K562 (cell line): ENCODE results near the gene IL1RN. TPM values are rescaled to one million over a fixed set of nuclear protein-coding genes. Genes with fewer than 3 reads are reported as not detected.
A peak's percentile ranks its signal among the peaks of the same experiment; 100 is the strongest.

Experiments
- ATAC-seq: fragments of 200-7000 bp; cut with Tn5 transposase; 3 replicates; pipeline ENCODE4 v1.9.1; 2020; ENCODE audit warnings: moderate library complexity
- BruUV-seq: library from RNA; stranded (reverse); fragments of 400-500 nt; replicated peaks from 2 replicates; lab custom pipeline; 2021; lab: Mats Ljungman, UMichigan
- CTCF ChIA-PET: fragments of 300-600 bp; formaldehyde crosslinking; extraction: SDS; loops from one replicate; lab custom pipeline; 2021; ENCODE audit warnings: low intra/inter-chr PET ratio; lab: Yijun Ruan, JAX
- POLR2A ChIA-PET: fragments of 300-600, 350-650 bp; sonication (Branson Sonifier 250); formaldehyde crosslinking; extraction: SDS; loops from one replicate; lab custom pipeline; 2021; ENCODE audit warnings: antibody characterized with exemption, inconsistent platforms; lab: Yijun Ruan, JAX
- DNase-seq, 4 experiments: peaks; one replicate each; pipeline versions ENCODE4 v3.0.0 to v3.0.0-alpha.2; 2011 to 2018; ENCODE audit warnings: low spot score in 3 of 4, mixed read lengths in 3 of 4; ENCODE audit errors: extremely low read depth in 1 of 4
- FAIRE-seq: peaks from 2 replicates; lab custom pipeline; 2011; peaks lifted over from hg19 to GRCh38; lab: Jason Lieb, UNC
- H2AFZ ChIP-seq: 2 replicates; pipeline ENCODE4 v1.6.0; 2011; ENCODE audit warnings: low read depth, low read length, control low read depth, inconsistent platforms
- H3K27ac ChIP-seq: fragments of 200-600 bp; 3 replicates; pipeline ENCODE4 v1.8.0; 2011; ENCODE audit warnings: low read depth, mild to moderate bottlenecking, control low read depth, inconsistent platforms, low read length, moderate library complexity, mixed read lengths; ENCODE audit errors: extremely low read depth
- H3K27me3 ChIP-seq, 2 experiments: fragments of 300-600 bp in 1 of 2; 2 replicates in 1 of 2; 3 replicates in 1 of 2; pipeline versions ENCODE4 v1.6.0 to v1.8.0; 2011; ENCODE audit warnings: inconsistent platforms in 2 of 2, low read length in 2 of 2, mild to moderate bottlenecking in 1 of 2, mixed read lengths in 1 of 2, moderate library complexity in 1 of 2; ENCODE audit not compliant: control insufficient read depth in 2 of 2, insufficient read depth in 2 of 2
- H3K36me3 ChIP-seq: fragments of 300-600 bp; 3 replicates; pipeline ENCODE4 v1.8.0; 2011; ENCODE audit warnings: mild to moderate bottlenecking, low read length, inconsistent platforms; ENCODE audit not compliant: control insufficient read depth, insufficient read depth
- H3K4me1 ChIP-seq, 2 experiments: fragments of 200-600 bp in 1 of 2; replicated peaks in 1 of 2; 2 replicates in 1 of 2; 3 replicates in 1 of 2; pipeline versions ENCODE4 v1.5.1 to v1.8.0; 2011; ENCODE audit warnings: inconsistent platforms in 2 of 2, low read length in 2 of 2, mild to moderate bottlenecking in 1 of 2, mixed read lengths in 1 of 2, moderate library complexity in 1 of 2; ENCODE audit not compliant: control insufficient read depth in 2 of 2, insufficient read depth in 2 of 2
- H3K4me2 ChIP-seq: 2 replicates; pipeline ENCODE4 v1.6.1; 2011; ENCODE audit warnings: low read length, control low read depth, inconsistent platforms, mixed read lengths; ENCODE audit not compliant: insufficient read depth
- H3K4me3 ChIP-seq: fragments of 200-600 bp; sonication (generic), shearing (Covaris generic); 2 replicates; pipeline ENCODE4 v1.5.1; 2016; ENCODE audit warnings: control low read depth, inconsistent platforms
- H3K79me2 ChIP-seq: fragments of 200-600 bp; 3 replicates; pipeline ENCODE4 v1.8.0; 2011; ENCODE audit warnings: low read length, inconsistent platforms; ENCODE audit not compliant: control insufficient read depth, insufficient read depth
- H3K9ac ChIP-seq, 2 experiments: 2 replicates each; pipeline versions ENCODE4 v1.6.0 to v1.6.1; 2011; ENCODE audit warnings: low read depth in 2 of 2, low read length in 2 of 2, control low read depth in 1 of 2, inconsistent platforms in 1 of 2, mild to moderate bottlenecking in 1 of 2, mixed read lengths in 1 of 2; ENCODE audit not compliant: insufficient read depth in 1 of 2
- H3K9me1 ChIP-seq: one replicate; pipeline ENCODE4 v1.6.0; 2011; ENCODE audit warnings: inconsistent platforms, mild to moderate bottlenecking, low read length, moderate library complexity; ENCODE audit not compliant: control insufficient read depth, insufficient read depth
- H3K9me3 ChIP-seq: replicated peaks from 2 replicates; pipeline ENCODE4 v1.5.1; 2011; ENCODE audit warnings: low read depth, low read length, inconsistent platforms; ENCODE audit not compliant: control insufficient read depth, insufficient read depth
- H4K20me1 ChIP-seq: replicated peaks from 2 replicates; pipeline ENCODE4 v1.6.1; 2011; ENCODE audit warnings: low read length, inconsistent platforms, mixed read lengths; ENCODE audit not compliant: control insufficient read depth, insufficient read depth
- MGA ChIP-seq: fragments of 450-650 bp; IDR thresholded peaks from 2 replicates; pipeline ENCODE4 v1.6.1; 2016; ENCODE audit warnings: mild to moderate bottlenecking, moderate library complexity
- POLR2G ChIP-seq: fragments of 200-400 bp; formaldehyde crosslinking; IDR thresholded peaks from 2 replicates; pipeline ENCODE4 v1.6.1; 2017; ENCODE audit warnings: low read depth, mild to moderate bottlenecking, antibody characterized with exemption, low read length, moderate library complexity
- RBFOX2 ChIP-seq: fragments of 200-400 bp; formaldehyde crosslinking; IDR thresholded peaks from 2 replicates; pipeline ENCODE4 v1.6.1; 2017; ENCODE audit warnings: low read depth, mild to moderate bottlenecking, low read length, moderate library complexity
- TFAP4 ChIP-seq: sonication (generic); formaldehyde crosslinking; IDR thresholded peaks from 2 replicates; pipeline ENCODE4 v1.8.0; 2022; ENCODE audit warnings: missing genetic modification reagents, mild to moderate bottlenecking, moderate library complexity, borderline replicate concordance
- ZBTB17 ChIP-seq: fragments of 450-650 bp; formaldehyde crosslinking; IDR thresholded peaks from 2 replicates; pipeline ENCODE4 v1.4.0; 2020; ENCODE audit warnings: mild to moderate bottlenecking
- ZNF133 ChIP-seq: fragments of 250-450 bp; sonication (Bioruptor Pico); IDR thresholded peaks from 2 replicates; pipeline ENCODE4 v1.4.0; 2020; ENCODE audit warnings: mild to moderate bottlenecking
- ZNF79 ChIP-seq: fragments of 250-450 bp; sonication (Bioruptor Pico); IDR thresholded peaks from 2 replicates; pipeline ENCODE4 v1.4.0; 2020; ENCODE audit warnings: low read depth, mild to moderate bottlenecking, moderate library complexity
- WGBS: fragments of 100-300 bp; shearing (Covaris generic); methylation state at CpG from one replicate; pipeline ENCODE4 v1.1.6; 2016; ENCODE audit warnings: low coverage, mixed read lengths; ENCODE audit not compliant: insufficient coverage; ENCODE audit errors: missing lambda C conversion rate; 5-methylcytosine and 5-hydroxymethylcytosine counted together
- in situ Hi-C: fragments of 300-500 bp; cut with MboI; formaldehyde crosslinking; loops from 4 replicates; pipeline ENCODE4 v1.15.0; 2018; ENCODE audit warnings: inconsistent platforms, mixed read lengths
- intact Hi-C: fragments of 100-400 bp; cut with micrococcal nuclease; formaldehyde crosslinking; loops from 2 replicates; pipeline ENCODE4 v1.14.2; 2022
- polyA plus RNA-seq, 8 experiments: library from polyadenylated mRNA; depleted of rRNA in 4 of 8; stranded (reverse) in 5 of 8; unstranded in 3 of 8; fragments of >200 nt; fragmentation: Nextera tagmentation in 2 of 8; fragmentation: Illumina TruSeq in 1 of 8; extraction: Ambion mirVana in 2 of 8; extraction: Trizol in 1 of 8; gene quantifications; 2 replicates each; pipeline versions ENCODE4 v1.2.1 to v1.2.3, GENCODE V29; 2011 to 2014; ENCODE audit warnings: inconsistent platforms in 1 of 8, missing spikeins in 1 of 8
- total RNA-seq, 7 experiments: library from RNA; depleted of rRNA in 6 of 7; stranded (reverse); fragments of >200 nt in 6 of 7; fragmentation: Illumina TruSeq in 2 of 7; extraction: Trizol in 2 of 7; gene quantifications; 2 replicates each; pipeline versions ENCODE4 v1.2.1 to v1.2.3, GENCODE V29; 2011 to 2021; ENCODE audit warnings: low replicate concordance in 1 of 7

The IL1RN gene
- total and polyA plus RNA-seq, 9 of the 15 experiments (the other 6 are each of a cell fraction or from before 2014, with no cell fraction given): 0.13 TPM; not detected in 8

DNA sequence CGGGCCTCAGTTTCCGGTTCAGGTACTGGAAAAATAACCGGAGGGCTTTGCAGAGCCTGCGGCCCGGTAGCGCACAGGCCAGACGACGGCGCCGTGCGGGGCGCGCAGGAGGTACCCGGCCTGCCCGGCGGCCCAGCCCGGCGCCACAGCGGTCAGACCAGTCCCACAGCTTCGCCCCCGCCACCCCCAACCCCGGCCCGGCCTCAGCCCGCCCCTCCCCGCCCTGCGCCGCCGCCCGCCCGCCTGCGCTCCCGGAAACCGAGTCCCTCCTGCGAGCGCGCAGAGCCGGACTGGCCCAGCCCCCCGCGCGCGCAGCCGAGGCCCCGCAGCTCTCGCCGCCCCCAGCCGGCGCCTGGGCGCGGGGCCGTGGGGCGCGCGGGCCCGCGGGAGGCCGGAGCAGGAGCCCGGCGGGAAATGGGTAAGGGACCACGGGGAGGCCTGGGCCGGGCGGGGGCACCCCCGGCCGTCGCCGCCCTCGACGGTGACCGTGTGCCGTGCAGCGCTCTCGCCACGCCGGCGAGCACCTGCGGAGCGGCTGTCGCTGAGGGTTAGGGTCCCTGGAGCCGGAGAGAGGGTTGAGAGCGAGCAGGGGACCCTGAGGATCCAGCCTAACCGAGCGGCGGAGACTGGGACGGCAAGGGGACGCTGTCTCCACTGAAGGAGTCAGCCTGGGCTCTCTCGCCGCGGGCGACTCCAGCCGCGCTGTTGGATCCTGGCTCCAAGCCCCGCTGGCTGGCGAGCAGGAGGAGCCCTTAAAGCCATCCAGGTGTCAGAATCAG is 29.9 kb downstream of the IL1RN start:
- Histone ChIP-seq H3K4me3 (peak overlapping the region; percentile 42), H2AFZ (peak overlapping the region; percentile 87), H3K27ac (no peak overlapping the region), H3K79me2 (no peaks in the 10 kb centered on the region), H3K9ac (peak overlapping the region; percentile 59 to 91), H3K27me3 (peaks cover 0 to 8% of the 10 kb centered on the region in 2 experiments; a peak in 4 of 5 replicates), H3K9me3 (no peaks in the 10 kb centered on the region), H4K20me1 (no peaks in the 10 kb centered on the region), H3K9me1 (no peaks in the 10 kb centered on the region), H3K36me3 (no peaks in the 10 kb centered on the region), H3K4me1 (peaks cover 0 to 10% of the 10 kb centered on the region in 2 experiments; a peak in 3 of 5 replicates), H3K4me2 (peak overlapping the region; percentile 72)
- BruUV-seq: no TSS peak
- in situ Hi-C loops: no loop called here
- ATAC-seq (peak; percentile 84), FAIRE-seq (no peak), DNase-seq (peak; percentile 58 to 72 (median 69))
- intact Hi-C loops: no loop called here
- POLR2A ChIA-PET: interaction anchor here (0.6 kb wide), 1 partner anchor 1990 kb away, joined by 3 read pairs; no protein-coding TSS in a partner anchor
- WGBS: 14% methylated on average over 36 of the region's 92 CpGs
- CTCF ChIA-PET: no interaction called here
- TF ChIP-seq ZBTB17 (CRISPR knock-in tag) (0 out of 2 replicates have a peak, but pooled peaks have one; percentile 36), TFAP4 (CRISPR knock-in tag) (0 out of 2 replicates have a peak, but pooled peaks have one; percentile 11), ZNF79 (CRISPR knock-in tag) (no peak), POLR2G (peak; percentile 72), RBFOX2 (peak; percentile 60), ZNF133 (no peak), MGA (peak; percentile 62)
